Heart left ventricle (tissue), 13 donors: ENCODE measurements around the gene FNDC5.

ENCODE experiments used
- CTCF ChIP-seq, 12 donors: fragments of 200-600 bp; sonication (generic) in 4 of 12; IDR thresholded peaks; one replicate each; pipeline versions ENCODE4 v1.5.0 to v1.8.0; 2018 to 2022; ENCODE audit warnings: antibody characterized with exemption in 12 of 12, mild to moderate bottlenecking in 5 of 12
- POLR2A ChIP-seq, 2 donors: fragments of 450-650 bp; IDR thresholded peaks; one replicate each; pipeline ENCODE4 v1.6.1; 2017; ENCODE audit warnings: antibody characterized with exemption in 2 of 2, mild to moderate bottlenecking in 2 of 2, moderate library complexity in 2 of 2
- donor health status: ischemic (EF 13 %, LVEDD 7.1; RV severe dilation, severe dysfunction).
- donor health status: DM: no; HTN: yes; CAD: no.
- donor health status: DM: no; HTN: no; CAD: no.
- donor health status: ischemic (EF 25% LVEDD 6.9; RV normal size, moderate dysfunction).
- donor health status: ischemic (EF 25% LVEDD 5.7; RV mildly dilated, moderate dysfunction).
- donor health status: ischemic (EF 35%, LVEDD 5.7; RV mildly dilated, moderate dysfunction).
- donor health status: nonischemic (EF 11% LVEDD 7.7; RV severe dilation, severe dysfunction).
- donor health status: DM: yes; HTN: yes; CAD: no.
- donor health status: PGD.
- donor health status: ischemic (EF 29% LVEDD 5.4; RV normal size, mild dysfunction).
- donor health status: nonischemic (EF 23%, LVEDD 6.1; RV moderate dilation, normal function).

- peak in 3 of 12 donors; percentile 5 to 10 (median 10) for TF ChIP-seq CTCF (IDR thresholded peaks at IDR 0.05)
- TF ChIP-seq POLR2A (IDR thresholded peaks at IDR 0.05): peak in 1 of 2 donors; percentile 64
Observed at GRCh38 chr1:32817159-32817814, 53.4 kb downstream of the FNDC5 start, which contains the start of the genes S100PBP and YARS1.
